ENCODE results near the gene MSRB1. TPM values are rescaled to one million over a fixed set of nuclear protein-coding genes. Genes with fewer than 3 reads are reported as not detected.
"Not testable (repeated sequence)": the region's sequence is repeated elsewhere in the genome, so short reads cannot be mapped to it uniquely, and the experiment has no call there.

Gene MSRB1
- total RNA-seq, 1 donor from 2014 or later = 28.8 TPM

DNA sequence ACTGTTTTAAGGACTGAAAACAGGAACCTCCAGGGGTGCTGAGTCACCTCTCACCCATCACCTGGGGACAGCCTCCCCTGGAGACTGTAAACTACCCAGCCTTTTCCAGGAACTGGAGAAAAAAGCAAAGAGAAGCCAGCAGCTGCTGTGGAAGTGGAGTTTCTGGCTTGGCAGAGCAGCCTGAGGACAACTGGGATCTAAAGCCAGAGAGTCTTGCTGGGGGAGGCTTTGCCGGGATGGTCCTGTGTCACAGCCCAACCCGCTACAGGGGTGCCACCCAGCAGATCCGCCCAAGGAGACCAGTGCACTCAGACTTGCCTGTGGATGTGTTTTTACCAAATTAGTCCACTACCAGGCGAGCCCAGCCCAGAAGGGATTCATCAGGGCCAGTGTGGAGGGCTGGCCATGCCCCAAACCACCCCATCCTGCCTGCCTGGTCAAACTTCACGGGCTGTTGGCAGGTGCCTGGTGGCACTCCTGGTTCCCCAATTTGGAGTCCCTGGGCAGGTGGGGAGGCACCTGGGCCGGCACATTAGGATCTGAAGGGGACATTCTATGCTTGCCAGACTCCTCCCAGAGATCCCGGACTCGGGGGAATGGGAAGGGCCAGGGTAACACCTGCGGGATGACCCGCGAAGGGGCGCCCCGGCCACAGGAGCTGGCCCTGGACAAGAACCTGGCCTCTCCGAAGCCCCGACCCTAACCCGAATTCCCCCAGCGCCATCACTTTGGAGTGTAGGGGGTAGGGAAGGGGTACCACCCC lies 771 bp downstream of the MSRB1 start:
- H3K27ac ChIP-seq = peak overlapping the region; percentile 72
- H3K9me3 ChIP-seq = no peaks in the 10 kb centered on the region
- DNase-seq = peak; percentile 67
- H3K4me1 ChIP-seq = peaks cover 19% of the 10 kb centered on the region
- peak; percentile 2 for ATAC-seq
- H3K36me3 ChIP-seq = peaks cover 28% of the 10 kb centered on the region
- intact Hi-C loops (cut with DNase I) = no loop called here
- TF ChIP-seq, protein P1, sequence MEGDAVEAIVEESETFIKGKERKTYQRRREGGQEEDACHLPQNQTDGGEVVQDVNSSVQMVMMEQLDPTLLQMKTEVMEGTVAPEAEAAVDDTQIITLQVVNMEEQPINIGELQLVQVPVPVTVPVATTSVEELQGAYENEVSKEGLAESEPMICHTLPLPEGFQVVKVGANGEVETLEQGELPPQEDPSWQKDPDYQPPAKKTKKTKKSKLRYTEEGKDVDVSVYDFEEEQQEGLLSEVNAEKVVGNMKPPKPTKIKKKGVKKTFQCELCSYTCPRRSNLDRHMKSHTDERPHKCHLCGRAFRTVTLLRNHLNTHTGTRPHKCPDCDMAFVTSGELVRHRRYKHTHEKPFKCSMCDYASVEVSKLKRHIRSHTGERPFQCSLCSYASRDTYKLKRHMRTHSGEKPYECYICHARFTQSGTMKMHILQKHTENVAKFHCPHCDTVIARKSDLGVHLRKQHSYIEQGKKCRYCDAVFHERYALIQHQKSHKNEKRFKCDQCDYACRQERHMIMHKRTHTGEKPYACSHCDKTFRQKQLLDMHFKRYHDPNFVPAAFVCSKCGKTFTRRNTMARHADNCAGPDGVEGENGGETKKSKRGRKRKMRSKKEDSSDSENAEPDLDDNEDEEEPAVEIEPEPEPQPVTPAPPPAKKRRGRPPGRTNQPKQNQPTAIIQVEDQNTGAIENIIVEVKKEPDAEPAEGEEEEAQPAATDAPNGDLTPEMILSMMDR (IDR thresholded peaks at IDR 0.05) = no peak
- H3K27me3 ChIP-seq = no peaks in the 10 kb centered on the region
- peak overlapping the region; percentile 68 for H3K4me3 ChIP-seq

DNA sequence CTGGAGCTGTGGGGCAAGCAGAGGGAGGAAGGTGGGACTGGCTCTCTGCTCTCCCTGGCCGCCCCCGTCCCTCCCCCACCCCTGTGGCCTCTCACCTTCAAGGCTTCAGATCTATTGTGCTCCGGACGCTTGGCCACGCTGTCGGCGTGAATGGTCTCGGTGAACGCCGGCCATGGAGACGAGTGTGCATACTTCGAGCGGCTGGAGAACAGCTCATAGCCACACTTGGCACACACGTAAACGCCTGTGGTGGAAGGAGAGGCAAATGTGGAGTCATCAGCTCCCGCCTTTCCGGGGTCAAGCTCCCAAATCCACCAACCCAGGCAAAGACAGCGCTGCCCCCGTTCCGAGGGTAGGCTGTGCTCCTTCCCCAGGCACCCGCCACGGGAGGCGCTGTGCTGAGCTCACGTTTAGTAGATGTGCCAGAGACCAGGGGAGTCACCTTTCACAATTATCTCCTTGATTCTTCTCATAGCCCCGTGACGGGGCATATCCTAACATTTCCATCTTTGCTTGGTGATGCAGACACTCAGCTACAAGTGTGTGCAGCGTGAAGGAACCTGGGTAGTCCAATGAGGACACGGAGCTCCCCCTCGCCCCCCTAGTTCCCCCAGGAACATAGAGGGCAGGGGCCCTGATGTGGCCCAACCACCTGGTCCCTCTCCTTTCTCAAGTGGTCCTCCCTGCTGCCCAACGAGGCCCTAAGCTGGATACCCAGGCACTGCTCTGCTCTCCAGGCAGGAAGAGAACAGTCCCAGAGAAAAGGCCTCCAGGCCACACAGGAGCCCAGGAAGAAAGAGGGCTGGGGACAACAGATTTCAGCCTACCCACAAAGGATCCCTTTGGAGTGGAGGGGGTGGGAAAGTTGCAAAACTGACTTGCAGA lies 1.6 kb downstream of the MSRB1 start:
- TF ChIP-seq, protein P1 (IDR thresholded peaks at IDR 0.05) = no peak
- Histone ChIP-seq H3K36me3 (peaks cover 28% of the 10 kb centered on the region), H3K9me3 (no peaks in the 10 kb centered on the region), H3K4me1 (peaks cover 19% of the 10 kb centered on the region), H3K27me3 (no peaks in the 10 kb centered on the region), H3K27ac (peak overlapping the region; percentile 72), H3K4me3 (peak overlapping the region; percentile 68)
- no peak for DNase-seq
- ATAC-seq = no peak
- intact Hi-C loops (cut with DNase I) = no loop called here

DNA sequence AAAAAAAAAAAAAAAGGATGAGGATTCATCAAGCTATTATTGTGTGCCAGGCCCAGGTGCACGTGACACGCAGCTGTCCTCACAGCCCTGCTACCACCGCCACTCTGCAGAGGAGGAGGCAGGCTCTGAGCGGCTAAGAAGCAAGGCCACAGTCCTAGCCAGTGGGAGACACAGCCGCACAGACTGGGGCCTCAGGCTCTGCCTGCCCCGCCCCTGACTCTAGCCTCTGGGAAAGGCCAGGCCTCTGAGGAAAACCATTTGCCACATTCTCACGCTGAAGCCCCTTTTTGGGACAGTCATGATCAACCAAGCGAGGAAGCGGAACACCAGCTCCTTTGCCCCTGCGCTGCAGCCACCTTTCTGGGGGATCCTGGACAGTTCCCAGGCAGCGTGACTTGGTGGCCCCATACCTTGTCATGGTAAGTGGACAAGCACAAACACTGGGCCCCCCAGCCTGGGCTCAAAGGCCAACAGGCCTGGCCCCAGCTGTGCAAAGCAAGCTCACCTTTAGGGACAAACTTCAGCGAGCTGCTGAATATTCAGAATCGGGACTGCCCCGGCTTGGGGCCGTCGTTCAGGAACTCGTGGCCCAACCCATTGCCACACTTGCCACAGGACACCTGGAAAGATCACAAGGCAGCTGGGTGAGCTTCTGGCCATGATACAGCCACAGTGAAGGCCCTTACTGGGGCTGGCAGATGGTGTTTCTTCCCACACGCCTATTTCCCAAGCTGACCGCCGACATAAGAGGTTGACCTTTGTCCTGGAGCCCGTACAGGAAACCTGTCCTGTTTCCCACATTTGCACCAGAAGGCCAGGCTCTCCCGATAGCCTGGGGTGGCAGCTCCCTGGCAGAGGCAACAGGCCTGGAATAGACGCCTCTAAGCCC lies 2.5 kb downstream of the MSRB1 start:
- Histone ChIP-seq H3K4me1 (peaks cover 19% of the 10 kb centered on the region), H3K27me3 (no peaks in the 10 kb centered on the region), H3K9me3 (no peaks in the 10 kb centered on the region), H3K36me3 (peaks cover 28% of the 10 kb centered on the region), H3K27ac (no peak overlapping the region), H3K4me3 (no peak overlapping the region)
- ATAC-seq (no peak), DNase-seq (no peak)
- TF ChIP-seq, protein P1 (IDR thresholded peaks at IDR 0.05) = no peak
- intact Hi-C loops (cut with DNase I) = no loop called here

DNA sequence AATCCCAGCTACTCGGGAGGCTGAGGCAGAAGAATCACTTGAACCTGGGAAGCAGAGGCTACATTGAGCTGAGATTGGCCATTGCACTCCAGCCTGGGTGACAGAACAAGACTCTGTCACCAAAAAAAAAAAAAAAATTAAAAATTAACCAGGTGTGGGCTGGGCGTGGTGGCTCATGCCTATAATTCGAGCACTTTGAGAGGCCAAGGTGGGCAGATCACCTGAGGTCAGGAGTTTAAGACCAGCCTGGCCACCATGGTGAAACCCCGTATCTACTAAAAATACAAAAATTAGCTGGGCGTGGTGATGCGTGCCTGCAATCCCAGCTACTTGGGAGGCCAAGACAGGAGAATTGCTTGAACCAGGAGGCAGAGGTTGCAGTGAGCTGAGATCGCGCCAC lies 3.2 kb downstream of the MSRB1 start:
- H3K4me3 ChIP-seq; H3K9me3 ChIP-seq; intact Hi-C loops (cut with DNase I); H3K27me3 ChIP-seq; ATAC-seq; H3K27ac ChIP-seq; DNase-seq: not testable (repeated sequence)
- Histone ChIP-seq H3K36me3 (peaks cover 28% of the 10 kb centered on the region), H3K4me1 (peaks cover 19% of the 10 kb centered on the region)

DNA sequence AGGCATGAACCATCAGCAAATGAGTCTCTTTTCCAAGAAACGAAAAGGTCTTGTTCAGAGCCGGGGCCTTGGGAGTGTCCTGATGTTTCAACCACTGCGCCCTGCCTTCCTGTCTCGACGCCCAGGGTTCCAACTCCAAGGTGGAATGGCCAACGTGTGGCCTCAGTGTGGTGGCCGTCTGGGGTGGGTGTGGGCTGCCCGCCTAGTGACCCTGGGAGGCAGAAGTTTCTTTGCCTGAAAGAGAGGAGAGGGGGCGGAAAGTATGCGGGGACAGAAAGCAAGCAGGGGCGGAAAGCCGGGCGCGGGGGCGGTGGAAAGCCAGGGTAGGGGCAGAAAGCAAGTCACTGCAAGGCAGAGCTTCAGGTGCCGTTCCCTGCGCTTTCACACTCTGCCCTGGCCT lies 4.1 kb downstream of the MSRB1 start:
- intact Hi-C loops (cut with DNase I) = no loop called here
- H3K4me3 ChIP-seq = no peak overlapping the region
- no peaks in the 10 kb centered on the region for H3K9me3 ChIP-seq
- peaks cover 19% of the 10 kb centered on the region for H3K4me1 ChIP-seq
- DNase-seq = no peak
- H3K36me3 ChIP-seq = peaks cover 28% of the 10 kb centered on the region
- peak overlapping the region; percentile 36 for H3K27ac ChIP-seq
- no peaks in the 10 kb centered on the region for H3K27me3 ChIP-seq
- TF ChIP-seq, protein P1 (IDR thresholded peaks at IDR 0.05) = no peak
- no peak for ATAC-seq
